ENCODE data around the gene TSPEAR.

- no peak for TF ChIP-seq EZH2 (IDR thresholded peaks at IDR 0.05; ENCODE audit: borderline replicate concordance, low read length)
- TF ChIP-seq CTCF (IDR thresholded peaks at IDR 0.05; ENCODE audit: low read length) = no peak
Observed at GRCh38 chr21:44530903-44531605, 180.3 kb downstream of the TSPEAR start.
